ENCODE data around the gene RPL36AL.
A peak's percentile ranks its signal among the peaks of the same experiment; 100 is the strongest.

- peak in 1 of 4 experiments; percentile 23 for TF ChIP-seq CTCF (IDR thresholded peaks at IDR 0.05)
- peak; percentile 80 to 83 for TF ChIP-seq POLR2A (IDR thresholded peaks at IDR 0.05)
These were observed 34.4 kb downstream of the RPL36AL start, which contains the start of gene RPS29 for GRCh38 chr14:49585803-49586672.
